Loucy (cell line): ENCODE results near the gene TRAPPC2L.
"Not testable (repeated sequence)": the region's sequence is repeated elsewhere in the genome, so short reads cannot be mapped to it uniquely, and the experiment has no call there.

ENCODE experiments used
- H2AFZ ChIP-seq: fragments of 200-600 bp; sonication (generic); 2 replicates; pipeline ENCODE4 v1.6.0; 2016; ENCODE audit warnings: antibody characterized with exemption, mild to moderate bottlenecking, low read length, moderate library complexity
- H3F3A ChIP-seq: fragments of 200-600 bp; 2 replicates; pipeline ENCODE4 v1.6.0; 2016; ENCODE audit warnings: antibody characterized with exemption, low read depth, mild to moderate bottlenecking
- H3K27me3 ChIP-seq: fragments of 200-600 bp; sonication (generic); 2 replicates; pipeline ENCODE4 v1.6.1; 2014; ENCODE audit warnings: low read length, mild to moderate bottlenecking; ENCODE audit not compliant: insufficient read depth, poor library complexity, severe bottlenecking
- H3K36me3 ChIP-seq: fragments of 200-600 bp; sonication (generic); 2 replicates; pipeline ENCODE4 v1.6.1; 2016; ENCODE audit warnings: low read length; ENCODE audit not compliant: insufficient read depth
- H3K4me1 ChIP-seq: fragments of 200-600 bp; sonication (generic); 2 replicates; pipeline ENCODE4 v1.5.1; 2014; ENCODE audit warnings: low read length, mild to moderate bottlenecking; ENCODE audit not compliant: insufficient read depth, poor library complexity, severe bottlenecking
- H3K4me2 ChIP-seq: fragments of 200-600 bp; sonication (generic); 2 replicates; pipeline ENCODE4 v1.6.0; 2014; ENCODE audit warnings: antibody characterized with exemption, low read length, low read depth, mild to moderate bottlenecking; ENCODE audit not compliant: poor library complexity, severe bottlenecking
- H3K4me3 ChIP-seq: fragments of 200-600 bp; sonication (generic); 2 replicates; pipeline ENCODE4 v1.5.1; 2014; ENCODE audit warnings: low read length, mild to moderate bottlenecking, mixed read lengths; ENCODE audit not compliant: poor library complexity, severe bottlenecking
- H3K79me2 ChIP-seq: fragments of 200-600 bp; sonication (generic); 2 replicates; pipeline ENCODE4 v1.6.1; 2014; ENCODE audit warnings: low read length; ENCODE audit not compliant: insufficient read depth
- H3K9ac ChIP-seq: fragments of 200-600 bp; sonication (generic); 2 replicates; pipeline ENCODE4 v1.6.0; 2014; ENCODE audit warnings: mild to moderate bottlenecking, low read depth, low read length, moderate library complexity; ENCODE audit not compliant: poor library complexity, severe bottlenecking
- H3K9me2 ChIP-seq: fragments of 200-600 bp; sonication (generic); replicated peaks from 2 replicates; pipeline ENCODE4 v1.6.1; 2016; ENCODE audit warnings: low read depth, low read length, mixed read lengths
- H3K9me3 ChIP-seq: fragments of 200-600 bp; sonication (generic); 2 replicates; pipeline ENCODE4 v1.6.1; 2014; ENCODE audit warnings: mild to moderate bottlenecking, antibody characterized with exemption, low read length, low read depth; ENCODE audit not compliant: insufficient read depth
- H4K20me1 ChIP-seq: fragments of 200-600 bp; sonication (generic); 2 replicates; pipeline ENCODE4 v1.6.0; 2014; ENCODE audit warnings: antibody characterized with exemption, low read length, mild to moderate bottlenecking; ENCODE audit not compliant: insufficient read depth, poor library complexity, severe bottlenecking
- CTCF ChIP-seq: fragments of 200-600 bp; sonication (generic); conservative IDR thresholded peaks from 2 replicates; pipeline ENCODE4 v1.5.1; 2014; ENCODE audit warnings: mild to moderate bottlenecking, antibody characterized with exemption, low read length
- EZH2phosphoT487 ChIP-seq: fragments of 200-600 bp; IDR thresholded peaks from 2 replicates; pipeline ENCODE4 v1.6.1; 2018; ENCODE audit warnings: antibody characterized with exemption, mild to moderate bottlenecking, moderate library complexity, borderline replicate concordance

TRAPPC2L gene

DNA sequence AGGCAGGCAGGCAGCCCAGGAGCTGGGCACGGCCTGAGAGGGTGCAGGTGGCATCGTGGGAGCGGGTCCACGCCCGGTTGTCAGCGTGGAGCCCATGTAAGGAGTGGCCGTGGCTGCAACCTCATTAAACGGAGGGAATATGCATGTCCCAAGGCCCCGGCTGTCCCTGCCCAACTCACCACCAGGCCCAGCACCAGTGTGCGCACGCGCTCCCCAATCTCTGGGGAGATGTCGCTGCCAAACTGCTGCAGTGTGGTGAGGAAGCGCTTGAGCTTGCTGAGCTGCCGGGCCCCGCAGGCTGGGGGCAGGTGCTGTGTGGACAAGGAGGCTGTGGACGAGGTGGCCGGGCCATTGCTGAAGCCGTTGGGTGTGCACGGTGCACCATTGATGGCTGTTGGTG, 35.1 kb downstream of the TRAPPC2L start:
- no peak overlapping the region for H3K4me2 ChIP-seq
- no peaks in the 10 kb centered on the region for H4K20me1 ChIP-seq
- H3K4me1 ChIP-seq, result no peaks in the 10 kb centered on the region
- no peaks in the 10 kb centered on the region for H3K79me2 ChIP-seq
- TF ChIP-seq CTCF, result no peak
- no peak for TF ChIP-seq EZH2phosphoT487
- no peaks in the 10 kb centered on the region for H3K9me2 ChIP-seq
- H3K27me3 ChIP-seq, result no peaks in the 10 kb centered on the region
- no peak overlapping the region for H3K4me3 ChIP-seq
- H3K9ac ChIP-seq, result no peak overlapping the region
- H3K9me3 ChIP-seq, result no peaks in the 10 kb centered on the region
- H3F3A ChIP-seq, result no peaks in the 10 kb centered on the region
- H3K36me3 ChIP-seq, result peaks cover 33% of the 10 kb centered on the region; the same call in 1 of the 2 replicates
- no peak overlapping the region for H2AFZ ChIP-seq

DNA sequence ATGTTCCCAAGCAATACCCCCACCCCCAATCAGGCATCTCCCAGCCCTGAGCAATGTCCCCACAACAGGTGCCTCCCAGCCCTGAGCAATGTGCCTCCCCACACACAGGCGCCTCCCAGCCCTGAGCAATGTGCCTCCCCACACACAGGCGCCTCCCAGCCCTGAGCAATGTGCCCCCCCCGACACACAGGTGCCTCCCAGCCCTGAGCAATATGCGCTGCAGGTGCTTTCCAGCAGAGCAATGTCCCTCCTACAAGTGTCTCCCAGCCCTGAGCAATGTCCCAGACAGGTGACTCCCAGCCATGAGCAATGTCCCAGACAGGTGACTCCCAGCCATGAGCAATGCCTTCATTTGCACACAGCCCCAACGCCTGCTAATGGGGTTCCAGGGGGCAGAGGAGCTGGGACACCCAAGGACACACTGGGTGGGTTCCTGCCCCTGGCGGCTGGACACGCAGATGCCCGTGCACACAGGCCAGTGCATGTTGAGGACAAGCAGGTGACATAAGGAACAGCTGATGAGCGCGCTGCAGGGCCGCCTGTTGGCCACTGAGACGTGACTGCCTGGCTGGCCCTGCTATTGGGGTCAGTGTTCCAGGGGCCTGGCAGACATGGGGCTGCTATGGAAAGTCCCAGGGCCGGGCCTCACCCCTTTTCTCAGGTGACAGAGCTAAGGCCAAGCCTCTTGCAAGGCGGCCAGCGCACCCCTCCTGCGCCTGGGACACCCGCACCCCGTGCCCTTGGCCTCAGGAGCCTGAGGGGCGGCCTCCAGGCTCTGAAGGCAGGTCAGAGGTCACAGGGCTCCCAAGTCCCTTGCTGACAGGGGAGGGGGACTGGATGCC, 36.4 kb downstream of the TRAPPC2L start:
- H3K9me2 ChIP-seq, result no peaks in the 10 kb centered on the region
- no peak overlapping the region for H3K4me3 ChIP-seq
- peaks cover 2% of the 10 kb centered on the region for H4K20me1 ChIP-seq
- H3K4me1 ChIP-seq, result no peaks in the 10 kb centered on the region
- no peak for TF ChIP-seq EZH2phosphoT487
- no peak for TF ChIP-seq CTCF
- no peaks in the 10 kb centered on the region for H3K9me3 ChIP-seq
- H3K27me3 ChIP-seq, result no peaks in the 10 kb centered on the region
- no peaks in the 10 kb centered on the region for H3K79me2 ChIP-seq
- H3K4me2 ChIP-seq, result no peak overlapping the region
- H2AFZ ChIP-seq, result no peak overlapping the region
- no peak overlapping the region for H3K9ac ChIP-seq
- peaks cover 42% of the 10 kb centered on the region; the same call in 1 of the 2 replicates for H3K36me3 ChIP-seq
- no peaks in the 10 kb centered on the region for H3F3A ChIP-seq

DNA sequence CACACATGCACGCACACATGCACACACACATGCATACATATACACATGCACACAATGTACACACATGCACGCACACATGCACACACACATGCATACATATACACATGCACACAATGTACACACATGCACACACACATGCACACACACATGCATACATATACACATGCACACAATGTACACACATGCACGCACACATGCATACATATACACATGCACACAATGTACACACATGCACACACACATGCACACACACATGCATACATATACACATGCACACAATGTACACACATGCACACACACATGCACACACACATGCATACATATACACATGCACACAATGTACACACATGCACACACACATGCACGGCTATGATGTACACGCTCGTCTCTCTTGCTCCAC, 37.3 kb downstream of the TRAPPC2L start:
- not testable (repeated sequence) for H3K4me2 ChIP-seq, H2AFZ ChIP-seq, H4K20me1 ChIP-seq, H3K4me1 ChIP-seq, H3K4me3 ChIP-seq, H3F3A ChIP-seq, H3K9me3 ChIP-seq, H3K9me2 ChIP-seq, H3K27me3 ChIP-seq, H3K79me2 ChIP-seq, H3K9ac ChIP-seq
- H3K36me3 ChIP-seq, result peaks cover 44% of the 10 kb centered on the region; the same call in 1 of the 2 replicates
